DMS 273 treated with DMSO at 0.1 percent for 48 hours (cell line): ENCODE results near the gene TTF2.
"Not testable (repeated sequence)": the region's sequence is repeated elsewhere in the genome, so short reads cannot be mapped to it uniquely, and the experiment has no call there.

ENCODE experiments used
- DNase-seq: peaks from one replicate; lab custom pipeline; 2025; lab: John Stamatoyannopoulos, UW

Gene TTF2

GRCh38 chr1:117121589-117122329 lies 61.6 kb downstream of the TTF2 start, which contains the start of gene TRIM45:
Gene TRIM45 (minus strand): TSS chr1:117121749. CDS start chr1:117121201, 548 bp downstream.
- peak; percentile 94 for DNase-seq

GRCh38 chr1:117122330-117123025 lies 62.4 kb downstream of the TTF2 start:
- no peak for DNase-seq

GRCh38 chr1:117123274-117123673 lies 63.1 kb downstream of the TTF2 start:
- DNase-seq, result no peak

GRCh38 chr1:117124661-117125060 lies 64.5 kb downstream of the TTF2 start:
- DNase-seq, result no peak

GRCh38 chr1:117127795-117128194 lies 67.7 kb downstream of the TTF2 start:
- DNase-seq, result no peak

- DNase-seq, result peak; percentile 16
Measured at GRCh38 chr1:117128323-117129079, 68.4 kb downstream of the TTF2 start.

GRCh38 chr1:117130526-117130925 lies 70.4 kb downstream of the TTF2 start:
- DNase-seq, result no peak

- no peak for DNase-seq
Measured at GRCh38 chr1:117135329-117135728, 75.2 kb downstream of the TTF2 start.

GRCh38 chr1:117136749-117137148 lies 76.6 kb downstream of the TTF2 start:
- DNase-seq, result no peak

- no peak for DNase-seq
Measured at GRCh38 chr1:117137281-117137855, 77.2 kb downstream of the TTF2 start.

- DNase-seq, result no peak
Measured at GRCh38 chr1:117138106-117138505, 78.0 kb downstream of the TTF2 start.

- DNase-seq, result no peak
Measured at GRCh38 chr1:117138561-117138960, 78.4 kb downstream of the TTF2 start.

GRCh38 chr1:117142200-117142599 lies 82.1 kb downstream of the TTF2 start:
- DNase-seq, result no peak

- no peak for DNase-seq
Measured at GRCh38 chr1:117143172-117143571, 83.0 kb downstream of the TTF2 start.

- DNase-seq, result no peak
Measured at GRCh38 chr1:117143871-117144270, 83.7 kb downstream of the TTF2 start.

GRCh38 chr1:117146072-117146471 lies 85.9 kb downstream of the TTF2 start:
- DNase-seq, result no peak

GRCh38 chr1:117146575-117147340 lies 86.6 kb downstream of the TTF2 start:
- peak; percentile 28 for DNase-seq

- no peak for DNase-seq
Measured at GRCh38 chr1:117147341-117147831, 87.3 kb downstream of the TTF2 start.

- DNase-seq, result no peak
Measured at GRCh38 chr1:117147856-117148588, 87.9 kb downstream of the TTF2 start.

GRCh38 chr1:117150316-117150715 lies 90.2 kb downstream of the TTF2 start:
- DNase-seq, result no peak

GRCh38 chr1:117151305-117151704 lies 91.2 kb downstream of the TTF2 start:
- DNase-seq, result not testable (repeated sequence)
